Muscle of leg (tissue), 11 donors: ENCODE results near the gene PRICKLE3. TPM values are rescaled to one million over a fixed set of nuclear protein-coding genes. Genes with fewer than 3 reads are reported as not detected.

ENCODE experiments used
- DNase-seq: peaks from one replicate; pipeline ENCODE4 v3.0.0; 2013
- H3K27ac ChIP-seq: one replicate; pipeline ENCODE4 v1.5.1; 2013; ENCODE audit warnings: mild to moderate bottlenecking, low read length, control low read depth
- H3K27me3 ChIP-seq: one replicate; pipeline ENCODE4 v1.6.1; 2013; ENCODE audit warnings: low read length; ENCODE audit not compliant: control insufficient read depth, insufficient read depth
- H3K36me3 ChIP-seq: one replicate; pipeline ENCODE4 v1.6.1; 2013; ENCODE audit warnings: low read length; ENCODE audit not compliant: control insufficient read depth, insufficient read depth
- H3K4me1 ChIP-seq: one replicate; pipeline ENCODE4 v1.6.1; 2013; ENCODE audit warnings: low read length; ENCODE audit not compliant: control insufficient read depth, insufficient read depth
- H3K4me3 ChIP-seq: one replicate; pipeline ENCODE4 v1.5.1; 2013; ENCODE audit warnings: low read length, control low read depth
- H3K9me3 ChIP-seq: replicated peaks from 2 replicates; pipeline ENCODE4 v1.6.1; 2013; ENCODE audit warnings: low read depth, low read length; ENCODE audit not compliant: control insufficient read depth
- WGBS: methylation state at CpG from one replicate; pipeline ENCODE4 v1.1.5; 2013; ENCODE audit warnings: missing lambda C conversion rate; ENCODE audit not compliant: insufficient coverage; 5-methylcytosine and 5-hydroxymethylcytosine counted together
- polyA plus RNA-seq, 8 donors: library from polyadenylated mRNA; unstranded; fragments of 120-200 nt; gene quantifications; one replicate each; pipeline versions ENCODE4 v1.2.1 to v1.2.3, GENCODE V29; 2013; ENCODE audit warnings: inconsistent platforms in 1 of 8, low replicate concordance in 1 of 8; ENCODE audit not compliant: insufficient read length in 8 of 8, insufficient read depth in 1 of 8
- total RNA-seq: library from RNA; stranded (reverse); fragments of 120-200 nt; gene quantifications from one replicate; pipeline ENCODE4 v1.2.4, GENCODE V29; 2013

Gene PRICKLE3
- total and polyA plus RNA-seq, 9 donors = 1.9 to 5.3 (median 3.7) TPM

DNA sequence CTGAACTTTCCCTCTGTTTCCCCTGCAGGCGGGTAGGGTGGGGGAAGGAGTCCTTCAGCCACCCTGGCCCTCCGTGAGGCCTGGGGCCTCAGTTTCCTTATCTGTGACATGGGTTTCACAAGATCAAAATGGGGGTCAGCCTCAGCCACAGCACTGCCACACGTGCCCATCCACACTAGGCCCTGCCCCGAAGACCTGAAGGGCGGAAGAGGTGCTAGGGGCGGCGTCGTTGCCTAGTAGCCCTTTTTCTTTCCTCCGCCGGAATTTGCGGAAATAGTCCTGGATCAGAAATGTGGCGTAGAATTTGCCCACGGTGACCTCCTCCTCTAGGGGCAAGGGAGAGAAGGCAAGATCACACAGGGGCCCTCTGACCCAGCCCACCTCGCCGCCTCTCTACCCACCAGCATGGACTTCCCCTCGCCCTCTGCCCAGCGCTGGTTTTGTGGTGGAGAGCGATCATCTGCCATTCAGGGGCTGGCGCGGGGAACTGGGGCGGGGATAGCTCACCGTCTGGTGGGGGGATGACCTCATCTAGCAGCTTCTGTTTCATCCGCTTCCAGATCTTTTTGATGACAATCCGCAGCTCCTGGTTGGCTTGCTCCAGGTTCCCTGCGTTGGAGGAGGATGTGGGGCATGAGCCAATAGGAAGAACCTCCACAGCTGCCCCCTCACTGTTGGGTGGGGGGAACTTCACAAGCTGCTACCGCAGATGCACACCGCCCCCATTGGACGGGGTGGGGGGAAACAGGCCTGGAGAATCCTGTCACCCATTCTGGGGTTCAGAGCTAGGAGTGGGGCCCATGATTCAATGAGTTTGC lies 23.5 kb upstream of the PRICKLE3 start:
- WGBS = 51% methylated on average over 12 of the region's 28 CpGs

DNA sequence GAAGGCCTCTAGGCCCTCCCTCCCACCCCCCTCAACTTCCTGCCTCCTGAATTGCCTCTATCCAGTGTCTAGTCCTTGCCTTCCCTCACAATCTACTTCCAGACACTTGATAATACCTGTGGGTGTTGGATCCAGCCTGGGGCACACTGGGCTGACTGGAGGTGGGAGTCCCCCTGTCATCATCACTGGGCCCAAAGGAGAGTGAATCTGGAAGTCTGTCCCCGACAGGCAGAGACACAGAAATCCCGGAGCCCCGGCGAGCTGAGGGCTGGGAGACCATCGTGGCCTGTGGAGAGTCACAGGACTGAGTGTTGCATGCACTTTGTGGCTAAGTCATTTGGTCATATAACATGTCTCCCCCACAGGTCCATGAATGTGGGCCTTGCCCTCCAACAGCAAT lies 22.2 kb upstream of the PRICKLE3 start:
- Histone ChIP-seq H3K4me1 (no peaks in the 10 kb centered on the region), H3K9me3 (no peaks in the 10 kb centered on the region), H3K27ac (no peak overlapping the region), H3K36me3 (no peaks in the 10 kb centered on the region), H3K4me3 (no peak overlapping the region), H3K27me3 (peaks cover 22% of the 10 kb centered on the region)
- no peak for DNase-seq
- WGBS = 77% methylated on average over 5 of the region's 5 CpGs

More for the DNA sequence above, 23.5 kb upstream of the PRICKLE3 start:
- Histone ChIP-seq H3K36me3 (no peaks in the 10 kb centered on the region), H3K4me3 (no peak overlapping the region), H3K9me3 (no peaks in the 10 kb centered on the region), H3K4me1 (no peaks in the 10 kb centered on the region), H3K27me3 (peaks cover 21% of the 10 kb centered on the region), H3K27ac (no peak overlapping the region)
- no peak for DNase-seq

DNA sequence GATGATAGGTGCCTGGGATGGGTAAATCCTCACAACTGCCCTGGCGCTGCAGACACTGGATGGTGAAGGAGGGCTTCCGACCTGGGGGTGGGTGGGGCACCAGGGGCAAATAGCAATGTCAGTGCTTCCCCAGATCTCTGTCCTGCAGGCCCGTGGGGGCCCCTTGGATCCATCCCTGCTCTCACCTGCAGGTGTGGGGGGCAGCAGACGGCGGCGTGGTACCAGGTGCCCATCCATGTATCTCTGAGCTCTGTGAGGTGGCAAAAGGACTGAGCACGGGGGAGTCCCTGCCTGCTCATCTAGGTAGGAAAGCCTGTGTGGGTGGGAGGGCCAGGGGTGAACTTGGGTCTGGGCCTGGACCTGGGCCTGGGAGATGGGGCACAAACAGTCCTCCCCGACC lies 20.4 kb upstream of the PRICKLE3 start:
- WGBS = 70% methylated on average over 4 of the region's 8 CpGs

DNA sequence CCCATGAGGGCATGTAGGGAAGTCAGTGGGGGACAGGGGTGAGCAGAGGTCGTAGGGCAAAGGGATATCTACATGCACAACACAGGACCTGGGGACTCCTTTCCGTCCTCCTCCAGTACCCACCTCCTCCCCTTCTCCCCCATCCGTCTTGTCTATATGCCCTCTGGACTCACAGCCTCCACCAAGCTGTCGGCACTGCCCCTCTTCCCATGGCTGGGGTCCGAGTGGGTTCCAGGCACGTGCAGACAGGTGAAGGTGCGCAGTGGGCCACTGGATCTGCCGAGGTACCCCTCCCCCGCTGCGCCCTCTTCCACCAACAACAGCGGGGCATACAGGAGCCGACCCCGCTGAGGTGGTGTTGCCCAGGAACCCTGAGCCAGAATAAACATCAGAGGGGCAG lies 19.3 kb upstream of the PRICKLE3 start:
- Histone ChIP-seq H3K9me3 (no peaks in the 10 kb centered on the region), H3K36me3 (no peaks in the 10 kb centered on the region), H3K4me1 (peaks cover 1% of the 10 kb centered on the region), H3K27me3 (peaks cover 19% of the 10 kb centered on the region), H3K27ac (no peak overlapping the region), H3K4me3 (no peak overlapping the region)
- DNase-seq = no peak
- WGBS = 58% methylated on average over 5 of the region's 13 CpGs

More for the DNA sequence above, 20.4 kb upstream of the PRICKLE3 start:
- no peak for DNase-seq
- H3K4me1 ChIP-seq = no peaks in the 10 kb centered on the region
- H3K36me3 ChIP-seq = no peaks in the 10 kb centered on the region
- no peak overlapping the region for H3K27ac ChIP-seq
- no peak overlapping the region for H3K4me3 ChIP-seq
- no peaks in the 10 kb centered on the region for H3K9me3 ChIP-seq
- H3K27me3 ChIP-seq = peaks cover 22% of the 10 kb centered on the region

DNA sequence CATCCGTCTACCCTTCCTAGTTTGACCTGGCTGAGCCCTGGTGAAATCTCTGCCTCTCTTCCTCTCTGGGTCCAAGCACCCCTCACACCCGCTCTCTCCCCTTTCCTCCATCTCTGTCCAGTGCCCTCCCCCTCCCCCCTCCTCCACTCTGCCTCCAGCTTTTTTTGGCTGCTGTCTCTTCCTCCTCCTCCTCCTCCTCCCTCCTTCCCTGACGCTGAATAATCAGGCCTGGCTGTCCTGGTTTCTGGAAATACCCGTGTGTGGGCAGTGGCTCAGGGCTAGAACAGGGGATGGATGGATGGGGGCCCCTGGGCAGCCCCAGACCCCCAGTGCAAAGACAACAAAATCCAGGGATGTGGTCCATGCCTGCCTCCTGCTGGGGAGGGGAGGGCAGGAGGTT lies 18.5 kb upstream of the PRICKLE3 start:
- Histone ChIP-seq H3K9me3 (no peaks in the 10 kb centered on the region), H3K4me1 (peaks cover 3% of the 10 kb centered on the region), H3K4me3 (no peak overlapping the region), H3K27me3 (peaks cover 12% of the 10 kb centered on the region), H3K27ac (no peak overlapping the region), H3K36me3 (no peaks in the 10 kb centered on the region)
- WGBS = 23% methylated on average over 3 of the region's 4 CpGs
- no peak for DNase-seq

DNA sequence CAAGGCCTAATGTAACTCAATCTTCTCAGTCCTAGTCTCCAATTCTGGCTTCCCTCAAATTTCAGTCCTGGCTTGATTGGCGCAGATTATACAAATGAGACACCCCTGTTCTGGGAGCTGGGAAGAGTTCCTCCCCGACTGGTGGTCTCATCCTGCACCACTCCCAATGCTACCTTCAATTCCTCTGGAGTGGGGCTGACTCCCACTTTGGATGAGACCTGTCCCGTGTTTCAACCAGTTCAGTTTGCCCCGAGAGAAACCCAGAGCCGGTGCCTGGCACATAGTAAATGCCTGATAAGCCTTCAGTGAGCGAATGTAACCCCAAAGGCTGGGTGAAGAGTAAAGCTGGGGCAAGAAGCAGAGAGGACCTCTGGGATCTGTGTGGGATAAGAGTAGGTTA lies 17.8 kb upstream of the PRICKLE3 start:
- Histone ChIP-seq H3K27ac (no peak overlapping the region), H3K4me1 (peaks cover 3% of the 10 kb centered on the region), H3K9me3 (no peaks in the 10 kb centered on the region), H3K4me3 (no peak overlapping the region), H3K36me3 (no peaks in the 10 kb centered on the region), H3K27me3 (peaks cover 10% of the 10 kb centered on the region)
- 74% methylated on average over 6 of the region's 6 CpGs for WGBS
- no peak for DNase-seq

DNA sequence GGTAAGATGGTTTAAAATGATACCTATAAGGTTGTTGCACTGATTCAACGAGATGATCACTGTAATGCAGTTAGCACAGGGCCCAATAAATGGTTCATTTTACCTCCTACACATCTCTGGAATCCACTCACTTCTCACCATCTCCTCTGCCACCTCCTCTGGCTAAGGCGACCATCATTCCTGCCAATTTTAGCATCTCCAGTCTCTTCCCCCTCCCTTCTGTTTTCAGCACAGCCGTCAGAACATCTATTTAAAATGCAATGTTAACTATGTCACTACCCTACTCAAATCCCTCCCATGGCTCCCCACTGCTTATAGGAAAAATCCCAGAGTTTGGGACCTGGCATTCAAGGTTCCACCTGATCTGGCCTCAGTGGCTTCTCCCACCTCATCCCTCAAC lies 17.4 kb upstream of the PRICKLE3 start:
- no peak overlapping the region for H3K27ac ChIP-seq
- no peak overlapping the region for H3K4me3 ChIP-seq
- H3K27me3 ChIP-seq = peaks cover 7% of the 10 kb centered on the region
- H3K9me3 ChIP-seq = no peaks in the 10 kb centered on the region
- H3K36me3 ChIP-seq = no peaks in the 10 kb centered on the region
- WGBS = 61% methylated on average over 2 of the region's 3 CpGs
- DNase-seq = no peak
- H3K4me1 ChIP-seq = peaks cover 3% of the 10 kb centered on the region

DNA sequence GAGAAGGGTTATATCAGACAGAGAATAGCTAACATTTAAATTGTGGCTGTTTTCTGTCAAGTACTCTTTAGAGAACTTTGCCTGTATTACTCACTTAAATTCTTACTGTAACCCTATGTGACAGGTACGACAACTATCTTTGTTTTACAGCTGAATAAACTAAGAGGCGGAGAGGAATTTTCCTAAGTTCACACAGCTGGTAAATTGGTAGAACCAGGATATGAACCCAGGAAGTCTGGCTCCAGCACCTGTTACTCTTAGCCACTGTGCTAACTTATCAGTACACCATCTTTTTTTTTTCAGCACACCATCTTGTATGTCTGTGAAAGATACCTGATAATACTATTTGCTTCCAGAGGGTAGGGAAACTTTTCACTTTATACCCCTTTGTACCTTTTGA lies 15.8 kb upstream of the PRICKLE3 start:
- Histone ChIP-seq H3K4me1 (peaks cover 3% of the 10 kb centered on the region), H3K36me3 (no peaks in the 10 kb centered on the region), H3K27me3 (peaks cover 5% of the 10 kb centered on the region), H3K4me3 (no peak overlapping the region), H3K9me3 (no peaks in the 10 kb centered on the region), H3K27ac (no peak overlapping the region)
- no peak for DNase-seq
- no CpG with 5 or more reads among the region's 2 CpGs for WGBS

DNA sequence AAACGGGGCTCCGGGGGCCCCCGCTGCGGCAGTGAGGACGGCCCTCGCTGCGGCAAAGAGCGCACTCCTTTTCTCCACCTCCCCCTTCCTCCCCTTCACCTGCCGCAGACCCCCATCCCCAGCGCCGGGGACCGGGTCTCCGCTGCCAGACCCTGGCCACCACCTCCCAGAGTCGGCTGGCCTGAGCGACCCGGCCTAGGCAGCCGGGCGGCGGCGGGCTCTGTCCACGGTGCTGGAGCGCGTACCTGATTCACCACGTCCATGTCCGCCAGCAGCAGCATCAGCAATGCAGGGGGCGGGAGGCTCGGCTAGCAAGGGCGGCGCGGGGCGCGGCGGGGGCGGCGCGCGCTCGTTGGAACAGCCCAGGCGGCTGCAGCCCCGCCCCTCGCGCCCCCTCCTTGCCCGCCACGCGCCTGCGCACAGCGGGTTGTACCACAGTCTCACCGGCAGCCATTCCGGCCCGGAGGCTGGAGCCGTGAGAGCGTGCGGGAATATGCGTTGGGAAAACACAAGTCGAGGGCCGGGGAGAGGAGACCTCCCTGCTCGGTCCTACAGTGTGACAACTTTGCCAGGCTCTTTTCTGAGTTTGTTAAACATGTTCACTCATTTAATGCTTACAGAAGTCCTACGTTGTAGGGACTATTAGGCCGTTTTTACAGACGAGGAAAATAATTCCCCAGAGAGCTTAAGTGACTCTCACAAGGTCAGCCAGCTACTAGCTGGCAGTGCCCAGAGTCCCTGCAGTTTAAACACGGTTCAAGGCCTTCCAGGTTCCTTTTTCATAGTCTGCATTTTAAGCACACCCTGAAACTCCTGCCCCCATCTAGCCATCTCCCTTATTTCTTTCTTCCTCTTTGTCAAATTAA lies 14.0 kb upstream of the PRICKLE3 start, which contains the start of gene SYP:
TSS of gene SYP (minus strand) at position 288 of the 866 bp plus-strand sequence. CDS start at position 281, 7 bp downstream.
- no peaks in the 10 kb centered on the region for H3K36me3 ChIP-seq
- peaks cover 3% of the 10 kb centered on the region for H3K4me1 ChIP-seq
- 30% methylated on average over 56 of the region's 61 CpGs for WGBS
- peak; percentile 91 for DNase-seq
- H3K4me3 ChIP-seq = peak within 1 kb of the TSS; percentile 28
- no peak within 1 kb of the TSS for H3K27ac ChIP-seq
- H3K27me3 ChIP-seq = peaks cover 5% of the 10 kb centered on the region
- H3K9me3 ChIP-seq = no peaks in the 10 kb centered on the region

DNA sequence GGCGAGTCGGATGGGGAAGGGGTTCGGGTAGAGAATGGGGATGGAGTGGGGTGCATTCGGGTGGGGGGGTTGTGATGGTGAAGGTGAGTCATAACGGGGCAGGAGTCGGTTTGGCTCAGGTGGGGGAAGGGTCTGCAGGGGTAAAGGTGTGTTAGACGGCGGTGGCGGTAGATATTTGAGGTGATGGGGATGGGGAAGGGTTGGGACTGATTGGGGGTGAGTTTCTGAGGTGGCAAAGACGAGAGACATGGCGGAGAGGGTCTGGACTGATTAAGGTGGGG lies 13.1 kb upstream of the PRICKLE3 start:
- Histone ChIP-seq H3K9me3 (no peaks in the 10 kb centered on the region), H3K36me3 (no peaks in the 10 kb centered on the region), H3K27me3 (peaks cover 3% of the 10 kb centered on the region), H3K27ac (no peak overlapping the region), H3K4me3 (no peak overlapping the region), H3K4me1 (peaks cover 3% of the 10 kb centered on the region)
- no peak for DNase-seq
- WGBS = 46% methylated on average over 11 of the region's 11 CpGs
